HG02840 (cell line): ENCODE data around the gene MAEL.

Experiments used
- ATAC-seq: cut with Tn5 transposase; IDR thresholded peaks from one replicate; pipeline ENCODE4 v1.9.1; 2021; ENCODE audit warnings: mild to moderate bottlenecking, moderate library complexity, moderate number of reproducible peaks; ENCODE audit not compliant: unreplicated experiment, low FRiP score

The MAEL gene

DNA sequence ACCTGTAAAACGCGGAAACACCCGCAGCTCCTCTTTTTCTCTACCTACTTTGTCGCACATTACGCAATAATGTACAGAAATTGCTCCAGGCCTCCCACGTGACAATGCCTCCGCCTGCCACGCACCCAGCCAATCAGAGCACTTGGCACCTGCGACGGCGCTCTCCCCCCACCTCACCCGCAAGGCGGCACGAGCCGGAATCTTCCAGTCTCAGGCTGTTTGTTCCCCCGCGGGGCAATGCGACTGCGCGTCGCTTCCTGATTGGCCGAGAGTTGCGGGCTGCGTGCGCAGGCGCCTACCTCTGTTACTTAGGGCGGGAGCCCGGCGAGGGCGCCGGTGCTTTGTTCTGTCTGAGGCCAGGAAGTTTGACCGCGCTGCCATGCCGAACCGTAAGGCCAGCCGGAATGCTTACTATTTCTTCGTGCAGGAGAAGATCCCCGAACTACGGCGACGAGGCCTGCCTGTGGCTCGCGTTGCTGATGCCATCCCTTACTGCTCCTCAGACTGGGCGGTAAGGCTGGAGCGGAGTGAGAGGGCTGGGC lies at the start of gene MAEL:
Gene MAEL (plus strand): TSS at position 307 of the 542 bp plus-strand sequence. CDS start 73 bp downstream, at position 380.
- ATAC-seq, result no peak

DNA sequence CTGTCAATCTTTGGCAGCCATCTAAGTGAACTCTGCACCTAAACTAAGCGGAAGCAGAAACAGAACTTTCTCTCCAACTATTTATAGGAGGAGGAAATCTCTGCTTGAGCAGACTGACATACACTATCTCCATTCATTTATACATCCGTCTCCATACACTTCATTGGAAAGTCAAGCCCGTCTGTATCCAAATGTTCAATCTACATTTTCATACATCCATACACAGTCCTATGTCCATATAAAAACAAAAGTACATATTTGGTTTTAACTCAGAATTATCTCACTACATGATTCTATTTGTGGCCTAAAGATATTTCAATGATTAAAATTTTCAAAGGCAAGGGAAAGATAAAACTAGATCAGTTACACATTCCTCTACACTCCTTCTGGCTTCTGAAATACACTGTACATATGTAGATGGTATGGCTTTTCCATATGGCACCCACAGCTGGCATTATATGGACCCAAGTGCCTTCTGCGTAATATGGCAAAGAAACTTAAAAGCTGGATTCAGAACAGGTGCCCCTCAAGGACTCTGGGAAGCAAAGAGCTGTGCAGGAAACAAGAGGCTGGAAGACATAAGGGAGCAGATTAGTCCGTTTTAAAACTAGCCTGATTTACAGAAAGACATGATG lies 49.2 kb upstream of the MAEL start:
- ATAC-seq, result no peak

DNA sequence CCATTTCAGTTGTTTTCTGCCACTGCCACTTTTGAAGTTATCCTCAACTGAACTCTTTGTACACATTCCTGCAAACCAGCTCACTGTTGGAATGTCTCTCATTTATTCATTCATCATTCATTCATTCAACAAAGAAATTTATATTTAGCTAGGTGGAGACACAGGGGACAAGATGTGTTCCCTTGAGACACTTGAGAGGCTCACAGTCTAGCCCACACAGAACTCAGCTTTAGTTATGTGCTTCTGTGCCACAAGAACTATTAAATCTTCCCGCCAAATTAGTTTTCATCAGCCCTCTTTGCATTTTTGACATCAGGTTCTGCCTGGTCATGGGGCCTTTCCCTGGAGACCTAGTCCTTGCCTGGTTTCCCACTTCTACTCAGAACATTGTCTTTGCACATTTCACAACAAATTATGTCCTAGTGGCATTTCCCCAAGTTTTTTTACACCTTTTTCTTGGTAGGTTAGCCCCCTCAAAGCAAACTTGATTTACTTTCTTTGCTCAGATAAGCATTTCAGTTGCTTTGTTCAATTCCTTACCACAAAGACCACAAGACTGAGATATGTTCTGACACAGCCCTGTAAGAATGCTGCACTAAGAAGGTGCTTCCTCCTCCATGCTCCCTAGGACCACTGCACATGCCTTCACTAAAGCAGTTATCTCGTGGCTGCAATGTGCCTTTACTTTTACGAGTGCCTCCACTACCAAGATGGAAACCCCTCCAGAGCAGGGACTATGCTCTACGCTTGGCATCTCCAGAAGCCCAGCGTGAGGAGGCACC lies 44.7 kb upstream of the MAEL start:
- no peak for ATAC-seq

DNA sequence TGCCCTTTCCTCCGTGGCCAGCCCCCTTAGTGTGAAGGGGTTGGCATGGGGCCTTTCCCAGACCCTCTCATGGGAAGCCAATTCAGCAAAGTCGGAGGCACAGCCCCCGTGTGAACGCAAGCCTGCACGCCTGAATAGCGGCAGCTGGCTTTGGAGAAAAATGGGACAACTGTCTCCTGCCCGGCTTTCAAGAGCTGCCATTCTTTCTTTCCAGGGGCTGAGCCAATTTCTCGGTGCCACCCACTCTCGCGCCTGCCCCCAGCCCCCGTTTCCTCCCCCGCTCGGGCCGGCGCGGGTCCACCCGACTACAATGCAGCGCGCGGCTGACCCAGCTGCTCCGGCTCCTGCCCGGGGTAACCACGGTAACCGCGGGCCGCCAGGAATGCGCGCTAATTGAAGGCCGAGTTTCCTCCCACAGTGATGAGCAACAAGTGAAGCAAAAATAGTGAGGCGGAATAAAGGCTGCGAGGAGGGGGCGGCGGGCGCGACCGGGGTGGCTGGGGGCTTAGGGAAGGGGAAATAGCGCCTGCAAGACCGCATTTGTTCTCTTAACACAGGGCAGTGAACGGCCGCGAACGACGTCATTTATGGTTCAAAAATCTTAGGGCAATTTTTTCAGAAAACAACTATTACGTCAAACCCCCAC lies 41.6 kb upstream of the MAEL start:
- no peak for ATAC-seq

DNA sequence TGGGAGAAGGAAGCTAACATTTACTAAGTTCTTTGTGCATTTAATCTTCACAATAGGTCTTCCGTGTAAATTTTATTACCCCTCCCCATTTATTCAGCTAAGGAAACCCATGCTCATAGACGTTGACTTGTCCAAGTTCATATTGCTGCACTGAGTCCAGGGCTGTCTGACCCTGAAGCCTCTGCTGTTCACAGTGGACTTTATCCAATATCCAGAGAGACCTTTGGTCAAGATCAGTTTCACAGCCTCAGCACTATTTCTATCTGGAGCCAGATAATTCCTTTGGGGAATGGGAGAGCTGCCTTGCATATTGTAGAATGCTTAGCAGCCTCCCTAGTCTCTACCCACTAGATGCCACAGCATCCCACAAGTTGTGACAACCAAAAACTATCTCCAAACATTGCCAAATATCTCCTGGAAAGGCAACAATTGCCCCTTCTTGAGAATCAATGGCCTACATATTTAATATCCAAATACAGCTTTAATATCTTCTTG lies 40.2 kb upstream of the MAEL start:
- no peak for ATAC-seq

DNA sequence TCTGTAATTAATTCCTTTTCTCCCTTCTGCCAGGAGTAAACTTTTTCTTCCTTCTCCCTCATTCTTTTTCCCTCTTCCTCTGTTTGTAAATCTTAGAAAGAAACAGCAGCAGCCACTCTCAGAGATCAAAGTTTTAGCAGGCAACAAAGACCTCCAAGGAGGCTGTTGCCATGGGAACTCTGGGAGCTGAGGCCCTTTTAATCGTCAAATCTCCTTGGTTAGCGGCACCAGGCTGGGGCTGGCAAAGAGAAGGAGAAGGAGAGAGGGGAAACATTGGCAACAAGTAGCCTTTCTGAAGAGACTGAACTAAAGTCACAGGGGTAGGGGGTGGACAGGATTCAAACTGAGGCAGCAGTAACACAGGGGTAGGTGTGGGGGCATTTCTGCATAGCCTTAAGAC lies 38.9 kb upstream of the MAEL start:
- no peak for ATAC-seq

DNA sequence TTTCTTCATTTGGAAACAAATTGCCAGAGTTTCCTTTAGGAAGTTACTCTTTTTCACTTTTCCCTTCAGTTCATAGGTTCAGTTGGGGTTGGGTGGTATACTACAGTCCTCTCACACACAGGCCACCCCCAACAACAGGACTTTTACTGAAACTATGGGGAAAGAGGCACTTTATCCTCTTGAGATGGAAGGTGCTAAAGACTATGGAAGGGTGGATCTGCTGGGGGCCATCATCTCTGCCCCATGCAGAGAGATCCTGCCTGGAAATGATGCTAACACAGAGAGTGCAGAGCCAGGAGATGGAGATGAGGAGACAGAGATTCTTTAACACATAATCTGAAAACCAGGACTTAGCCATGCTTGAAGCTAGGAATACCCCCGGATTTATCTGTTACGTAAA lies 38.0 kb upstream of the MAEL start:
- ATAC-seq, result no peak

DNA sequence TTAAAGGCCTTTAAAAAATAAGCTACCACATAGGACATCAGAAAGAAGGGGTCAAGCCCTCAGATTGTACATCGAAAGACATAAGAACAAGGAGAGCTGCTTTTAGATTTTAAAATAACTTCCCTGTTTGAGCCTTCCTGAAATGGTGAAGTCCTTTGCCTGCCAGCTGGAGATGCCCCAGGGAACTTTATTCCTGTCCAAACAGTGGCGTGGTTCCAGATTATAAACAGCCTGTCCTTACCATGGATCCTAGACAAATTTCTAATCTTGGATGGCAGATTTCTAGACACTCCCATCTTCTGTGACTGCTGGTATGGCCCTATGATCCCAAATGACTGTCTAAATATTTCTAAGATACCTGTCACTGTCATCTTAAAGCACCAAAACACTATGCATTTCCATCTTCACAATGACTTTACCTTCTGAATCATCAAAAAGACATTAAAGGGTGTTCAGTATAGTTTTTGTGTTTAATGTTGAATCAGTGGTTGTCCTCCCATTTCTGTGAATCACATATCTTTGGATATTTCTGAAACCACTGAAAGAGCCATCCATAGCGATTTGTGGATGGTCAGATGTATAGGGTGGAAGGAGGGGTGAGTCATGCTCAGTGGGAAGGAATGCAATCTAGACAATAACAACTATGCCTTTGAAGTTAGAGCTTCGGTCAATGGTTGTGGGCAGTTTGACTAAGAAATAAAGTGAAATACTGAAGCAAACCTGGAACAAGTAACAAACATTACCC lies 36.9 kb upstream of the MAEL start:
- ATAC-seq, result no peak

DNA sequence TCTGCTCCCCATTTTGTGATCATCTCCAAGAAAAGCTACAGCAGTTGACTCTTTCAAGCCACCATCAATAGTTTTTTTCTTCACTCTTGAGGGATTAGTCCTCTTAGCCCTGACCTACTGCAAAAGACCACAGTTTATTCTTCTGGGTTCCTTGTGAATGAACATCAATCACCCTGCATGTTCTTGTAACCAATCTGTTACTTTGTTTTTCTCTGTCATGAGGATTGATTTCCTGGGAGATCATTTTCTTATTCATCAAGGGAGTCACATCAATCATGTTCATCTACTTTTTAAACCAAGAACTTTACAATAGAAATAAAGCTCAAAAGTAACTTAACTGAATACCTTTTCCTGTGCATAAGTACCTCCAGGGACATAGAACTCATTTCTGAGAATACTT lies 35.6 kb upstream of the MAEL start:
- ATAC-seq, result no peak

DNA sequence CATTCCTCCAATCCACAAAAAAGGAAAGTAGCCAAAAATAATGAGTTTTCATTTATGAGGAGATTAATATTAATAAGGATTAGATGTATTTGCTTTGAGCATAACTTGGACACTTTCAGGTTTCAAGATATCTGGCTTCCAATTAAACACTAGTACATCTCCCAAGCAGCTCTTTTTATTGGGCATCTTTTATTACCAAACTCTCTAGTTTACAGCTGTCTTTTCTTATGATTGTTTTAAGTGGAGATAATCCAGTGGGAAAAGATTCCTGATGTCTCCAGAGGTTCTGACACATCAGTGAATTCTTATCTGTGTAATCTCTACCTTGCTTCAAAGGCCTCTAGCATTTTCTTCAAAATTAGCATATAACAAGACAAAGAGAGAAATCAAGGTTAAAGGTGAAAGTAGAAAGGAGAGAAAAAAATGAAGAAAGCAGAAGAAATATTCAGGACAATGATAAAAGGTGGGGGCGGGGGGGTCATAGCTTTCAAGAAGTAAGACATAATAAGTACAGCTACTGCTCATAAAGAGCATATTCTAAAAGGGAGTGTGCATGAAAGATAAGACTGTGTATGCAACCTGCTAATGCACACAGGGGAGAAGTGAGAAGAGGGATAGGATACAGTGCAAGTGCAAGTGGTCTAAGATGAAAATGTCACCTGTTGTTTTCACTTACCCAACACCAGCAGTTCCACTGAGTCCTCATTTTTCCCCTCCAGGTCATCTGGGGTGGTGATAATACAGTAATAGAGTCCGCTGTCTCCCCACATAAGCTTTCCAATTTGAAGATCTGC lies 32.8 kb upstream of the MAEL start:
- no peak for ATAC-seq

DNA sequence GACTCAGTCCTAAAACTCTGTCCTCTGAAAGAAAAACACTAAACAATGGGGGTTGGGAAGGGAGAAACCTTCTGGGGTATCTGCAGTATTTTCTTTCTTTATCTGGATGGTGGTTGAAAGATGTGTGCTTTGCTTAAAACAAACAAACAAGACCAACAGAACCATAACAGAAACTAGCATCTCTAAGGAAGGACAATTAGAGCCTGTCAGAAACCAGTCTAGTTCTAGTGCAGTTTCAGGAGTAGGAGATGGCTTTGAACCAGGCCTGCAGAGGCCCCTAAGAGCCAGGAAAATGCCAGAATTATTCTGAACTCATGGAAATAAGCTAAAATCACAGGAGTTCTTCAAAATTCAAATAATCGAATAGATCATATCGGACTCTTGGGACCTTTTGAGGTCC lies 32.2 kb upstream of the MAEL start:
- ATAC-seq, result no peak

DNA sequence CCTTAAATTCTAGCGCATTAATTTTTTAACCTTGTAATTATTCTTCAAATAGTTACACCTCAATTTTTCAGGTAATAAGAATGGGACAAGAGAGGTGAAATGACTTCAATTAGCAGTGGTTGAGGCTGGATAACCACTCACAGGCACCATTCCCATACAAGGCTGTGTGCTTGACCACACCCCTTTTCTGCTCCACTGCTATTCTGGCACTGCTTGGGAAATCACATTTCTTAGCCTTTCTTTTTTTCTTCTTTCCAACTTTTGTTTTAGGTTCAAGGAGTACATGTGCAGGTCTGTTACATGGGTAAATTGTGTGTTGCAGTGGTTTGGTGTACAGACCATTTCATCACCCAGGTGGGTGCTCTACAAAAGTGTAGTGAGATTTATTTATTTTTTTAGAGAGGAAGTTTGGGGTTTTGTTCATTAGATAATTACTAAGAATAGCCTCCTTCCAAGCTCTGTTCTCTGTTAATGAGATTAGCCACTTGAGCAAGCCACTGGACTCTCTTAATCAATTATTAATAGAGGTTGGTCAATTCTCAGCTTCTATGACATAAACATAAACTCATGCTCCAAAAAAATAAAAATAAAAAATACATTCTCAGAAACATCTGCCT lies 28.1 kb upstream of the MAEL start:
- no peak for ATAC-seq

DNA sequence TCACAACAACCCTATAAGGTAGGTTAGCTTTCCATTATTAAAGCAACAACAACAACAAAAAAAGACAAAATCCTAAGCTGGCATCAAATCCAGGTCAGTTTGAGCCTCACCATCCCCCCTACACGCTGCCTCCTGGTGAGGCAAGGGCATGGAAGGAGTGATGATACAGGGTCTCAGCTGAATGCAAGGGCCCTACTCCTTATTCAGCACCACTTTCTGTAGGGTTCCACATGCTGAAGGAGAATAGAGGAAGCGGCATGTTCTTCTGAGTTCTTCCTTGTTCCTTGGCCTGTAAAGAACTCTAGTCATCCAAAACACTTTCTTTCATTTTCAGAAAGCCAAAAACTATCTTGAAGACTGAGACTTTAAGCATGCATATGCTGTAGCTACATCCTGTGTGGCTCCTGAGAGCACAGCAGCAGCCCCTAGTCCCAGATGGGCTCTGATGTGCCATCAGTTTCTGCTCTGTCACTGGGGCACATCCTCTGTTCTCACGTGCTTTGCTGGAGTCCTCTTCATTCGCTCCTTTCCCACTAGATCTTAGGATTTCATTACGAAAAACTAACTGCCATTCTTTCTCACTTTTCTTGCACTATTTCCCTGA lies 19.9 kb upstream of the MAEL start:
- peak; percentile 61 for ATAC-seq

DNA sequence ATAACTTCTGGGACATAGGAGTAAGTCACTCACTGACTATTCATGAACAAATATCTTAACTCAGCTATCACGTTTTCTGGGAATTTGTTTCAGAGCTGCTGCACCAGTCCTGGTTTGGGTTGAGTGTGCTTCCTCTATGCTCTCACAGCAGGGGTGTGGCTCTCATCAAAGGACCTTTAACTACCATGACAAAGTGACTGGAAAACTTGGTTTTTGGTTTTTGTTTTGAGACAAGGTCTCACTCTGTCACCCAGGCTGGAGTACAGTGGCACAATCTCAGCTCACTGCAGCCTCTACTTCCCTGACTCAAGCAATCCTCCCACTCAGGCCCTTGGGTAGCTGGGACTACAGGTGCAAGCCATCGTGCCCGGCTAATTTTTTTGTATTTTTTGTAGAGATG lies 17.8 kb upstream of the MAEL start:
- ATAC-seq, result no peak

DNA sequence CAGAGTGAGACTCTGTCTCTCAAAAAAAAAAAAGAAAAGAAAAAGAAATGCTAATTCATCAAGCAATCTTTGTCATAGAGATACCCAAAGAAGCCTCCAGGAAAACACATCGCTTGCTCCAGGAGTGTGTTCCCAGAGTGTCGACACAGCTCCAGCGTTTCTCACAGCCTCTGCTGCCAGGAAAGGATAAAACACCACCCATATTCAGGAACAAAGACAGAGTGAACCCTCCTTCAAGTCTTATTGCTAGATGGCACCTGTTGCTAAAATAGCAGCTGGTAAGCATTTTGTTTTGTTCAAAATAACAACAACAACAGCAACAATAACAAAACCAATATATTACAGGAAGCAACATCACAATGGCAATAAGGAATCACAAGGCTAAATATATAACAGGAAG lies 16.9 kb upstream of the MAEL start:
- ATAC-seq, result no peak

DNA sequence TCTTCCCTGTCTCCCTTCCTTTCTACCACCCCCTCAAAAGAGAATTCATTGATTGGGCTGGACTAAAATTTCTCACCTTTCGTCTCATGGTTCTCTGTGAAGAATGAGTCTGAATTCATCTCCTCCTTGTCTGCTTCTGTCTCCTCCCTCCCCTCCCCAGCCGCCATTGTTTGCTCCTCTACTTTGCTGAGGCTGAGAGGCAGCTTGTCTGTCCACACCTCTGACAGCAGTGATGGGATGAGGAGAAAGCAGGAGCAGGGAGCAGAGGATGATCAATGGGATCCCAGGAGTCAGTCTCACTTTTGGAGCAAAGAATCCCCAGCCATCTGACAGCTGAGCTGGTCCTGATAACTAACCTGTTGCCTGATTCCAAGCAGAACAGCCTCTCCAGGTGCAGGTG lies 16.3 kb upstream of the MAEL start:
- ATAC-seq, result no peak

DNA sequence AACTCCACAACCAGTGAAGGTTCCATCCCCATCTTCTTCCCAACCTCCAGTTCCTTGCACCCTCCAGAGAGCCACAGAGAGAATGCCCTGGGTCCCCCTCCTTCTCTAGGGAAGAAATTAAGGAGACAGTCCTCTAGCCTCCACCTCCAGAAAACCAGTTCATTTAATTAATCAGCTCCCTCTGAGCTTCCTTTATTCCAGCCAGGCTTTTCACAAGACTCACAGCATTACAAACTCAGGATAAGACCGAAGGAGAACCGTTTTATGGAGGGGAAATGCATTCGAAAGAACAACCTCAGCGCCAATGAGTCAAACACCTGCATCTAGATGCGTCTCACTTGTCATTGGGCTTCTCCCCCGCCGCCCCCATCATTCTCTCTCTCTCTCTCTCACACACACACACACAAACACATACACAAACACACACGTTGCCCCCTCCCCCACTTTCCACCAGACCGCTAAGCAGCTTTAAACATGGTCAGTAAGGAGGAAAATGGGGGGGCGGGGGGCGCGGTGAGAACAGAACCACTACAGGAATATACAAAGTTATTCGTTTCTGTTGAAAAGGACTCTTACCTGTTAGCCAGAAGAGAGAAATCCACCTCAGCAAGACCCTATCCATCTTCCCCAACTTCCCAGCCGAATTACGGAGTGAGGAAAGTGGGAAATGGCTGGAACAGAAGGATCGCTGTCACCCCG lies 14.3 kb upstream of the MAEL start:
- ATAC-seq, result peak; percentile 11

DNA sequence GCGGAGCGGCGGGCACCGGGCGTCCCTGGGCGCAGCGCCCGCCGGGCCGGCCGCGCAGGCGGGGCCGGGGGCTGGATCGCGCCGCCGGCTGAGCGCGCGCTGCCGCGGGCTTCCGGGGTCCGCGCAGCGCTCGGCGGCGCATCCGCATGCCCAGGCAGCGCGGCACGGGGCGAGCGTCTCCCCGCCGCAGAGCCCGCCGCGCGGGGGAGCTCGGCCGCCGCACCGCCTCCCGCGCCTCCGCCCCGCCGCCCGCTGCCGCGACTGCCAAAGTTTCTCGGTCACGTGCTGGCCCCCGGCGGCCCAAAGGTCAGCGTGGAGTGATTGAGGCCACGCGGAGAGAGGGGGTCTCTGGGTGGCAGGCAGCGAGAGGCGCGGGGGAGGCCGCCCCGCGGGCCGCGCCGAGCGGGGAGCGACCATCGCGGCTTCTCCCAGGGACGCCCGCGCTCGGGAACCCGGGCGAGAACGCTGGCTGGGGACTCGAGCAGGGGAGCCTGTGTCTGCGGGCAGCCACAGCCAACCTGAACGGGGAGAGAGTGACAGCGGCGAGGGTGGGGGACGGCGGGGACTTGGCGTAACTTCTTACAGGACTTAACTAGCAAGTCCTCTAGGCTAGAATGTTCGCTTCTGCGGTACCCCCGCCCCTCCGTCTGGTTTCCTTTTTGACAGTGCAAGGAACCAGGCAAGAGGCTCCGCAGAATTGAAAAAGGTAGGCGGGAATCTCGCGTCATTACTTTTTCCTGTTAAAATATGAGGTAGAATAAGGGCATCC lies 13.5 kb upstream of the MAEL start, which contains the start of gene ILDR2:
Gene ILDR2 (minus strand): TSS at position 180 of the 769 bp plus-strand sequence. CDS start 272 bp downstream, outside the sequence.
- peak; percentile 70 for ATAC-seq
